OCI-LY3 (cell line): ENCODE measurements around the gene FTHL17.
A peak's percentile ranks its signal among the peaks of the same experiment; 100 is the strongest.

ENCODE experiments used
- H2AFZ ChIP-seq: fragments of 200-600, 300-600 bp; shearing (Covaris generic); 2 replicates; pipeline ENCODE4 v1.6.0; 2014; ENCODE audit warnings: antibody characterized with exemption, low read depth, low read length
- H3K27ac ChIP-seq: fragments of 200-600, 300-600 bp; sonication (generic); 2 replicates; pipeline ENCODE4 v1.5.1; 2014; ENCODE audit warnings: mild to moderate bottlenecking, low read length, moderate library complexity, mixed read lengths
- H3K27me3 ChIP-seq: fragments of 200-600, 300-600 bp; sonication (generic); 2 replicates; pipeline ENCODE4 v1.6.1; 2014; ENCODE audit warnings: low read depth, low read length, mixed read lengths
- H3K36me3 ChIP-seq: fragments of 200-600, 300-600 bp; sonication (generic); replicated peaks from 2 replicates; pipeline ENCODE3; 2014; ENCODE audit warnings: low read depth, low read length, mixed read lengths
- H3K4me1 ChIP-seq: fragments of 300-600, 200-600 bp; sonication (generic); 2 replicates; pipeline ENCODE4 v1.6.1; 2014; ENCODE audit warnings: low read length, mixed read lengths
- H3K4me2 ChIP-seq: fragments of 200-600, 300-600 bp; sonication (generic); 2 replicates; pipeline ENCODE4 v1.6.1; 2014; ENCODE audit warnings: low read length, mixed read lengths
- H3K4me3 ChIP-seq: fragments of 300-600, 200-600 bp; sonication (generic); 2 replicates; pipeline ENCODE4 v1.5.1; 2014; ENCODE audit warnings: antibody characterized with exemption, mild to moderate bottlenecking, low read length, moderate library complexity
- H3K79me2 ChIP-seq: fragments of 300-600, 200-600 bp; shearing (Covaris generic); 2 replicates; pipeline ENCODE4 v1.6.1; 2014; ENCODE audit warnings: mild to moderate bottlenecking, low read length, mixed read lengths
- H3K9ac ChIP-seq: fragments of 300-600, 200-600 bp; shearing (Covaris generic); 2 replicates; pipeline ENCODE4 v1.6.0; 2014; ENCODE audit warnings: mild to moderate bottlenecking, low read length, moderate library complexity
- H3K9me3 ChIP-seq: fragments of 200-600, 300-600 bp; shearing (Covaris generic); 2 replicates; pipeline ENCODE4 v1.6.1; 2014; ENCODE audit warnings: low read length, mixed read lengths; ENCODE audit not compliant: insufficient read depth
- H4K20me1 ChIP-seq: fragments of 200-600, 300-600 bp; sonication (generic); 2 replicates; pipeline ENCODE4 v1.6.1; 2016; ENCODE audit warnings: low read length, mixed read lengths; ENCODE audit not compliant: insufficient read depth
- CTCF ChIP-seq: fragments of 200-600, 300-600 bp; sonication (generic); IDR thresholded peaks from 2 replicates; pipeline ENCODE4 v1.5.1; 2014; ENCODE audit warnings: antibody characterized with exemption, low read length, low read depth
- EZH2phosphoT487 ChIP-seq: fragments of 200-600 bp; shearing (Covaris generic); IDR thresholded peaks from 2 replicates; pipeline ENCODE4 v1.6.1; 2018; ENCODE audit warnings: antibody characterized with exemption, mixed run types, low read depth

Gene FTHL17

GRCh38 chrX:31071725-31072124 lies at the start of gene FTHL17:
TSS of gene FTHL17 (minus strand) at chrX:31072041. CDS start at chrX:31071953, 88 bp downstream.
- Histone ChIP-seq H2AFZ (no peak within 1 kb of the TSS), H3K4me1 (peaks cover 36% of the 10 kb centered on the region), H3K9ac (no peak within 1 kb of the TSS), H3K27ac (peak within 1 kb of the TSS; percentile 81; the same call in 1 of the 2 replicates), H3K27me3 (no peaks in the 10 kb centered on the region), H3K4me2 (no peak within 1 kb of the TSS), H4K20me1 (no peaks in the 10 kb centered on the region), H3K9me3 (0 out of 2 replicates have a peak, but pooled peaks cover 4% of the 10 kb centered on the region), H3K36me3 (no peaks in the 10 kb centered on the region), H3K79me2 (no peaks in the 10 kb centered on the region), H3K4me3 (no peak within 1 kb of the TSS)
- TF ChIP-seq EZH2phosphoT487 = no peak
- TF ChIP-seq CTCF = no peak

GRCh38 chrX:31117266-31117665 lies 45.4 kb upstream of the FTHL17 start:
- Histone ChIP-seq H4K20me1 (no peaks in the 10 kb centered on the region), H3K36me3 (peaks cover 25% of the 10 kb centered on the region), H3K9me3 (no peaks in the 10 kb centered on the region), H3K27ac (no peak overlapping the region), H2AFZ (no peak overlapping the region), H3K79me2 (no peaks in the 10 kb centered on the region), H3K9ac (no peak overlapping the region), H3K4me1 (peaks cover 18% of the 10 kb centered on the region), H3K4me3 (no peak overlapping the region), H3K27me3 (no peaks in the 10 kb centered on the region), H3K4me2 (no peak overlapping the region)
- TF ChIP-seq EZH2phosphoT487 (no peak), CTCF (no peak)

GRCh38 chrX:31115398-31115797 lies 43.6 kb upstream of the FTHL17 start:
- no peak overlapping the region for H2AFZ ChIP-seq
- H3K27ac ChIP-seq = no peak overlapping the region
- H3K4me1 ChIP-seq = peaks cover 22% of the 10 kb centered on the region
- no peak overlapping the region for H3K4me3 ChIP-seq
- H3K9me3 ChIP-seq = no peaks in the 10 kb centered on the region
- H4K20me1 ChIP-seq = no peaks in the 10 kb centered on the region
- H3K79me2 ChIP-seq = no peaks in the 10 kb centered on the region
- no peaks in the 10 kb centered on the region for H3K27me3 ChIP-seq
- H3K9ac ChIP-seq = no peak overlapping the region
- peaks cover 18% of the 10 kb centered on the region for H3K36me3 ChIP-seq
- TF ChIP-seq EZH2phosphoT487 (no peak), CTCF (no peak)
- no peak overlapping the region for H3K4me2 ChIP-seq

- no peaks in the 10 kb centered on the region for H4K20me1 ChIP-seq
- peaks cover 18% of the 10 kb centered on the region for H3K36me3 ChIP-seq
- TF ChIP-seq CTCF = no peak
- no peak for TF ChIP-seq EZH2phosphoT487
- no peak overlapping the region for H3K9ac ChIP-seq
- no peak overlapping the region for H3K27ac ChIP-seq
- no peaks in the 10 kb centered on the region for H3K79me2 ChIP-seq
- peaks cover 22% of the 10 kb centered on the region for H3K4me1 ChIP-seq
- H3K27me3 ChIP-seq = no peaks in the 10 kb centered on the region
- H3K9me3 ChIP-seq = no peaks in the 10 kb centered on the region
- H3K4me3 ChIP-seq = no peak overlapping the region
- no peak overlapping the region for H2AFZ ChIP-seq
- no peak overlapping the region for H3K4me2 ChIP-seq
Measured at GRCh38 chrX:31114858-31115257, 43.0 kb upstream of the FTHL17 start.
